GM21825 (cell line): ENCODE measurements around the gene SASH1.
"Not testable (repeated sequence)": the region's sequence is repeated elsewhere in the genome, so short reads cannot be mapped to it uniquely, and the experiment has no call there.

ENCODE experiments used
- ATAC-seq: cut with Tn5 transposase; IDR thresholded peaks from one replicate; pipeline ENCODE4 v1.9.1; 2021; ENCODE audit warnings: mild to moderate bottlenecking, moderate library complexity; ENCODE audit not compliant: unreplicated experiment

The SASH1 gene

DNA sequence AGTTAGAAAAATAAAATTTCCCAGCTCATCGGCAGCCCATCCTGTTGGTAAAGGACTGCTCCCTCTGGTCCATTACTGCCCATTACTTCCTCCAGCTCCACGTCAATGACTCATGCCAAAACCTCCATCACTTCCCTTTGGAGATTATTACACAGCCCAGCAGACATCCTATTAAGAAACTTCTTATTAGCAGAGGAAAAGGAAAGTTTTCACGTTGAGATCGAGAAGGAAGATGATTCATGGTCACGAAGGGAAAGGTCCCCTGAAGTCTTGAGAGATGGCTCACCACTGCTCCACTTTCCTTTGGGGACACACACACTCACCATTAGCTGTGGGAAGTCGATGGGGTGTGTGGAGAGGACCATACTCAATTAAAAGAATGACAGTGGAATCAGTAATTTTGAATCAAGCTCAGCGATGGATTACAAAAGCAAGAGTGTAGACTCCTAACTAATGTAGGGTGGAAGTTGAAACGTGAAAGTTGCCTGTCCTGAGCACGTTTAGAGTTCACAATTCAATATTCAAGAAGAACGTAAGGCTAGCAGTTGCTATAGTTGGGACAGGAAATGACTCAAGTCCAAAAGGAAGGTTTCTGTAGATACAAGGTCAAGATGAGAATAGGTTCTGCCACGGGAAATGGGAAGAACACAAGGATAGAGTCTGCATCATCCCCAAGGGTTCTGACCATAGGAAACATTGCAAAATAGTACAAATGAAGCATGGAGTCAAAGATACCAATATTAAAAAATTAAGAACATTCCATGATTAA lies 21.6 kb downstream of the SASH1 start:
- ATAC-seq = no peak

DNA sequence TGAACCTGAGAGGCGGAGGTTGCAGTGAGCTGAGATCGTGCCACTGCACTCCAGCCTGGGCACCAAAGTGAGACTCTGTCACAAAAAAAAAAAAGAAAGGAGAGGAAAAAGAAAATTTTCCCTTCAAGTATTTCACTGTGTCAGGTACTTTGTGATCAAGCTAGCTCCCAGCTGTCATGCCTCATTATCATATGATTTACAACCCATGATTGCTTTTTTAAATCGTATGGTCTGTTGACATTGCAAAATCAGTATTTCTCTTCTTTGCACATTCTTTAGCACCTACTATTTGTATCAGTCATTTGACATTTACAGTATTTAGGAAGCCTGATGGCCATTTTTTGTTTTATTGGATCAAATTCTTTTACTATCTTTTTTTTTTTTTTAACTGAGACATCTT lies 22.4 kb downstream of the SASH1 start:
- ATAC-seq = no peak

GRCh38 chr6:148367411-148368024 lies 24.9 kb downstream of the SASH1 start:
- ATAC-seq = peak; percentile 61

GRCh38 chr6:148370176-148370575 lies 27.5 kb downstream of the SASH1 start:
- no peak for ATAC-seq

DNA sequence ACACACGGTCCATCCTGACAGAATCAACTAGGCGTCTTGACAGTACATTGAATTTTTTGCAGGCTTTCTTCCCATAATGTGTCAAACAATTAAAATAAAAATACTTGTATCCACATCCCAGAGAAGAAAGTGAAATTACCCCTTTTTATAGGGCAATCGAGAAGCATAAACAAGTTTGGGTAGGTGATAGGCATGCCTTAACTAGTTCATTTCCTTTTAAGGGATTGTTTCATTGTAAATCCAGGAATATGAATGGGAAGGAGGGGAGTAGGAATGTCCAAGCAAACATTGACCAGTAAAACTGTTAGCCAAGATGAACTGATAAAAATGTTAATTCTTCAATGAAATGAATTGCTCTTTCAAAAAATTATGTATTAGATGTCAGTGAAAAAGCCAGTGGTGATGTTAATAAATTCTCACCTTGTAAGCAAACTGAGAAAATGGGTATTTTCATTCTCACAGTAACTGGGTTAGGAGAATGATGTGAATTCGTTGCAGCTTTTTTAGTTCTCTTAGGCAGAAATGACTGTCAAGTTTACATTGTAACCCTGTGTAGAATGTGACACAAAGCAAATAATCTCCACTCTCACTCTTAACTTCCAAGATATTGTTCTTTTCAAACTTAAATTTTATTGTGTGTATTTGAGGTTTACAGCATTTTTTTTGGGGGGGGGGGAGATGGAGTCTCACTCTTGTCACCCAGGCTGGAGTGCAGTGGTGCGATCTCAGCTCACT lies 31.6 kb downstream of the SASH1 start:
- no peak for ATAC-seq

GRCh38 chr6:148375401-148375800 lies 32.8 kb downstream of the SASH1 start:
- ATAC-seq = no peak

DNA sequence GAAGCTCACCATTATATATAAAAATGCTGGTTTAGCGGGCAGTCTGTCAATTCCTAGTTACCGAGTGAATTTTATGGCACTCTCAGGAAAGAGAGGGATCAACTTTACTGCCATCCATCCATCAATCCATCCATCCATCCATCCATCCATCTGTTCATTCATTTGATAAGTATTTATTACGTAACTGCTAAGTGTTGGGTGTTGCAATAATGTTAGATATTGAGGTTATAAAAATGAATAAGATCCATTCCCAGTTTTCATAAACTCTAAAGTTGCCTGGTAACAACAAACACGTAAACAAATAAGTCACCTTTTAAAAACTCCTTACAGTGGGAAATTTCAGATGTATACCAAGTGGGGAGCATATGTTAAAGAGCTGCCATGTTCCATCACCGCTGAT lies 36.8 kb downstream of the SASH1 start:
- ATAC-seq = no peak

DNA sequence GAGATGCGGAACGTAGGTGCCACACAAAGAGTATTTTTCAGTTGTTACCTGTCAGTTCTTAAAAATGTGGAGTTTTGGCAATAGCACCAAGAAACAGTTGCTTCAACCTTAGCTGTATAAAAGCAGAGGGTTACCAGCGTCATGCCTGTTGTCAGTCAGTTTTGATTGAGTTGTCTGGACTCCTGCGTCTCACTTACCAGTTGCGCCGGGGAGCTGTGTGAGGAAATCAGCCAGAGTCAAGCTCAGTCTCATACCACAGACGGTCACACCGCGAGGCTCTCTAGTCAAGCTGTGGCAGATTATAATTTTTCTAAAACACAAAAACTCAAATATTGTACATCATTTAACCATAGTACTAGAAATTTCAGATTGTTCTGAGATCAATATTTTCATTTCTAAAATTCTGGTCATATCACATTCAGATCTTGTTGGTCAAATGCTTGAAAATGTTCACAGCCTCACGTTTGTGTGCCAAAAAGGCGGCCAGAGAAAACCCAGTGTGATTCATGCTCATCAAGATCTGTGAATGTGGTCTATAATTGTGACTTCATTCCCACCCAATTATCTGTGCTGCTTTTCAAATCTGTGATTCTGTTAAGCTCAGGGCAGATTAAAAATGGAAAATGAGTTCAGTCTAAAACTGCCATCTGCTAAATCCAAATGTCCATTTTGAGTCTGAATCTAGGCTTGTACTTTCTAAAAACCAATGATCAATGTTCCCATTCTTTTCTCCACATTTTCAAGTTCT lies 37.5 kb downstream of the SASH1 start:
- ATAC-seq = no peak

DNA sequence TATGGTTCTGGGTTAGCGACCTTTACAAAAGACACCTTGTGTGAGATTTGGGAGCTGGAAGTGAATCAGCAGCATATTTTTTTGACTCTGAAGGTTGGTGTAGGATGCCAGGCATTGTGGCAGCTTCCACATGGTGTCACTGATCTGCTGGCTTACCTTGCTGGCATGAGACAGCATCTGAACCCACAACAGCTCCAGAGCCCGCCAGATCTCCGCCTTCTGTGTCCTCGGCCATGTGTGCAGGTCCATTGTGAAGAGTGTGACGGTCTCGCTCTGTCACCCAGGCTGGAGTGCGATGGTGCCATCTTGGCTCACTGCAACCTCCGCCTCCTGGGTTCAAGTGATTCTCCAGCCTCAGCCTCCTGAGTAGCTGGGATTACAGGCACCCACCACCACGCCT lies 39.4 kb downstream of the SASH1 start:
- not testable (repeated sequence) for ATAC-seq

DNA sequence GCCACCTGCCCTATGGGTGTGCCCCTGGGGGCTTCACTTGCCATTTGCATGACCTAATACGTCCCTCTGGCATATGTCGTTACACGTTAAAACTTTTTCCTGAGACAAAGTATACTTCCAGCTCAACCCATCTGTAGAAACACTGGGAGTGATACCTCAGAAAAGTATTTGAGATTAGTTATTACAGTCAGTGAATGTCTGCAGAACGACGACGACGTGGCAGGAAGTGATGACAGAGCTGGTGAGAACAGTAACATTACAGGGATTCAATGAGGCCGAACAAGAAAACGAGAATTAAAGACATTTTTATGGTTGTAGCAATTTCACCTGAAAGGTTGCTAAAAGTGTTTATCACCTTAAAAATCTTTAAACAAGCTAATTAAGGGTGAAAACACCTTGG lies 40.2 kb downstream of the SASH1 start:
- no peak for ATAC-seq

GRCh38 chr6:148383658-148384368 lies 41.2 kb downstream of the SASH1 start:
- ATAC-seq = no peak

GRCh38 chr6:148385379-148385778 lies 42.7 kb downstream of the SASH1 start:
- no peak for ATAC-seq

DNA sequence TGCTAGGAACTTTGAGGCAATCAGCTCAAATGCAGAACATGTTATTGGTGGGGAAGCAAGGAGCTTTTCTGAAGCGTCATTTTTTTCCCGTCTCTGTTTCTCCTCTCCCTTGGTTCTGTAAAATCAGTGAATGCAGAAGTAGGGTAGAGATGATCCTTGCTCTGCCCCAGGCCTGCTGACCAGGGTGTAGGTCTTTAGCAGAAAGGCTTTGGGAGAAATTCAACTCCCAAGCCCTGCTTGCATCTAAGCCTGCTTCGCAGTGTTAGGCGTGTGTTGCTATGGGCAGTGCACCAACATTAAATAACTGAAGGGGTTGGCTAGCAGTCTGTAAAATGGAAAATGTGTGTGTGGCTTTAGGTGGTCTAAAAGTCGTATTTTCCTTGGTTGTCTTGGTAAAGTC lies 45.9 kb downstream of the SASH1 start:
- no peak for ATAC-seq

DNA sequence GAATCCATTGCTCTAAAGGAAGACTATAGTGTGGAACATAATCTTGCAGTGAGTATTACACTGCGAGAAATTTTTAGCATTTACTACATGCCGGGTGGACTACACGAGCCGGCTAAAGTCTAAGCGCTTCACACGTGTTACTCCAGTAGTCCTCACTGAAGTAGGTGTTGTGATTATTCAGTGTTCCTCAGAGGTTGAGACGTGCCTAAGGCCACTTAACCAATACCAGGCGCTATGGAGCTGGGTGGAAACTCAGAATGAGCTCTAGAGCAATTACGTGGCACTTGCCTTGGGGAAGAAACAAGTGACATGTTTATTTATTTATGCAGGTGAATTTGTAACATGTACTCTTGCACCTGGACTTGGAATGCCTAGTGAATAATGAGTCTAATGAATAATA lies 46.4 kb downstream of the SASH1 start:
- no peak for ATAC-seq

GRCh38 chr6:148389917-148390316 lies 47.3 kb downstream of the SASH1 start:
- ATAC-seq = no peak

DNA sequence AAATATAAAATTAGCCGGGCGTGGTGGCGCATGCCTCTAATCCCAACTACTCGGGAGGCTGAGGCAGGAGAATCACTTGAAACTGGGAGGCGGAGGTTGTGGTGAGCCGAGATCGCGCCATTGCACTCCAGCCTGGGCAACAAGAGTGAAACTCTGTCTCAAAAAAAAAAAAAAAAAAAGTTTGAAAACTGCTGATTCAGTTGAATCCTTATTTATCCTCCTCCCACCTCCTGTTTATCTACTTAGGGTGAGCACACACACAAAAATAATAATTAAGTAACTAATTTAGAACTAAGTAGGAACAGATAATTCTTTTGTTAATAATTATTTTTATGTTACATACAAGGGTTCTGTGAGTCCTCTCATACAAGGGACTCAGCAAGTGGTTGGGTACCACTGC lies 49.5 kb downstream of the SASH1 start:
- not testable (repeated sequence) for ATAC-seq

DNA sequence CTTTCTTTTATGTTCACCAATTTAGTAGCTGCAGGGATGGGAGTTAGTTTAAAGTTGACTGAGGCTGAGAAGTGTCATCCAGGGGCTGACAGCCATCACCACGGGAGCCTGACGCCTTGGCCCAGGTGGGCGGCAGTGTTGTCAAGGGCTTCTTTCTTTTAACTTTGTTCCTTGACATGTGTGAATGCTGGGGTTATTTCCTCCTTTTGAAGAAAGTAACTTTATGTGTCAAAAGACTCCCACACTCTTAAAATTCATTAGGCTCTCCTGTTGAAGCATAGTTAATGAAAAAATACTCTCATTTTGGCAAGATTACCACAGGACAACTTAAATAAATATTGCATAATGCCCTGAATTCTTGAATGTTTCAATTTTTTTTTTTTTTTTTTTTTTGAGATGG lies 50.0 kb downstream of the SASH1 start:
- no peak for ATAC-seq

GRCh38 chr6:148395583-148396101 lies 53.0 kb downstream of the SASH1 start:
- no peak for ATAC-seq

- no peak for ATAC-seq
These were observed 53.8 kb downstream of the SASH1 start for GRCh38 chr6:148396411-148396810.

- ATAC-seq = no peak
These were observed 54.3 kb downstream of the SASH1 start for GRCh38 chr6:148396926-148397325.
